ENCODE results near the gene MED15. TPM values are rescaled to one million over a fixed set of nuclear protein-coding genes. Genes with fewer than 3 reads are reported as not detected.

Gene MED15
- total RNA-seq, 4 donors from 2014 or later = 16.5 to 110 (median 38.6) TPM

DNA sequence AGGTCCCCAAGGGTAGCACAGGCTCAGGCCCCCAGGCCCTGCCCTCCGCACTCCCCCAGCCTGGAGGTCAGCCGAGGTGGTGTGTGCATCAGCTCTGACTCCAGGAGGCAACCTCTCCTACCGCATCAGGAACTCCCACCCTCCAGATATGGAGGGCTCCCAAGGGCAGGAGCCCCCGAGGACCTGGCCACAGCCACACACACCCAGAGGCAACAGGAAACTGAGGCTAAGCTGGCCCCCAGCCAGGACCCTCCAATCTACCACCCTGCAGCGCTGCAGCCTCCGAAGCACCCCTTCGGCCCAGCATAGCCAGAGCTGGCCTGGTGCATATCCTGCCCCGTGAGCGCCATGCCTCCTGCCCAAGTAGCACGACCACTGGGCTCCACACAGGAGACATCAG, 104.0 kb downstream of the MED15 start:
- no peak for DNase-seq
- Histone ChIP-seq H3K4me3 (no peak overlapping the region), H3K9me3 (no peaks in the 10 kb centered on the region), H3K4me1 (no peaks in the 10 kb centered on the region), H3K27me3 (no peaks in the 10 kb centered on the region), H3K36me3 (no peaks in the 10 kb centered on the region), H3K27ac (no peak overlapping the region)
- intact Hi-C loops (cut with DNase I; ENCODE audit: low total_unique reads) = no loop called here
- no peak for TF ChIP-seq POLR2A (IDR thresholded peaks at IDR 0.05)
- TF ChIP-seq, protein P1, sequence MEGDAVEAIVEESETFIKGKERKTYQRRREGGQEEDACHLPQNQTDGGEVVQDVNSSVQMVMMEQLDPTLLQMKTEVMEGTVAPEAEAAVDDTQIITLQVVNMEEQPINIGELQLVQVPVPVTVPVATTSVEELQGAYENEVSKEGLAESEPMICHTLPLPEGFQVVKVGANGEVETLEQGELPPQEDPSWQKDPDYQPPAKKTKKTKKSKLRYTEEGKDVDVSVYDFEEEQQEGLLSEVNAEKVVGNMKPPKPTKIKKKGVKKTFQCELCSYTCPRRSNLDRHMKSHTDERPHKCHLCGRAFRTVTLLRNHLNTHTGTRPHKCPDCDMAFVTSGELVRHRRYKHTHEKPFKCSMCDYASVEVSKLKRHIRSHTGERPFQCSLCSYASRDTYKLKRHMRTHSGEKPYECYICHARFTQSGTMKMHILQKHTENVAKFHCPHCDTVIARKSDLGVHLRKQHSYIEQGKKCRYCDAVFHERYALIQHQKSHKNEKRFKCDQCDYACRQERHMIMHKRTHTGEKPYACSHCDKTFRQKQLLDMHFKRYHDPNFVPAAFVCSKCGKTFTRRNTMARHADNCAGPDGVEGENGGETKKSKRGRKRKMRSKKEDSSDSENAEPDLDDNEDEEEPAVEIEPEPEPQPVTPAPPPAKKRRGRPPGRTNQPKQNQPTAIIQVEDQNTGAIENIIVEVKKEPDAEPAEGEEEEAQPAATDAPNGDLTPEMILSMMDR (IDR thresholded peaks at IDR 0.05) = no peak

GRCh38 chr22:20613301-20613700, 105.9 kb downstream of the MED15 start:
- H3K36me3 ChIP-seq = no peaks in the 10 kb centered on the region
- no peaks in the 10 kb centered on the region for H3K4me1 ChIP-seq
- no peak for TF ChIP-seq POLR2A (IDR thresholded peaks at IDR 0.05)
- TF ChIP-seq, protein P1 (IDR thresholded peaks at IDR 0.05) = no peak
- no peak for DNase-seq
- H3K9me3 ChIP-seq = no peaks in the 10 kb centered on the region
- intact Hi-C loops (cut with DNase I; ENCODE audit: low total_unique reads) = no loop called here
- no peak overlapping the region for H3K27ac ChIP-seq
- H3K27me3 ChIP-seq = no peaks in the 10 kb centered on the region
- H3K4me3 ChIP-seq = no peak overlapping the region

DNA sequence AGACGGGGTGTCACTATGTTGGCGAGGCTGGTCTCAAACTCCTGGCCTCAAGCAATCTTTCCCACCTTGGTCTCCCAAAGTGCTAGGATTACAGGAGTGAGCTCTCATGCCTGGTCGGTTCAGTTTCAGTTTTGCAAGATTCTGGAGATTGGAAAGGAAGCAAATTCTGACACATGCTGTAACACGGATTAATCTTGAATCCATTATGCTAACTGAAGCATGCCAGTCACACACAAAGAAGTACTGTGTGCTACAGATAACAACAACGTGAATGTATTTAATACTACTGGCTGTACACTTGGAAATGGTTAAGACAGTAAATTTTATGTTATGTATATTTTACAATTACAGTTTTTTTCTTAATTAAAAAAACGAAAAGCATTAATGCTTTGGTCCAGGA, 107.6 kb downstream of the MED15 start:
- no peak for DNase-seq
- intact Hi-C loops (cut with DNase I; ENCODE audit: low total_unique reads) = no loop called here
- TF ChIP-seq, protein P1 (IDR thresholded peaks at IDR 0.05) = no peak
- no peak for TF ChIP-seq POLR2A (IDR thresholded peaks at IDR 0.05)
- no peaks in the 10 kb centered on the region for H3K4me1 ChIP-seq
- H3K9me3 ChIP-seq = no peaks in the 10 kb centered on the region
- no peaks in the 10 kb centered on the region for H3K27me3 ChIP-seq
- H3K4me3 ChIP-seq = no peak overlapping the region
- H3K27ac ChIP-seq = no peak overlapping the region
- H3K36me3 ChIP-seq = no peaks in the 10 kb centered on the region

GRCh38 chr22:20615533-20616450, 108.4 kb downstream of the MED15 start:
- DNase-seq = no peak
- no peaks in the 10 kb centered on the region for H3K9me3 ChIP-seq
- H3K27ac ChIP-seq = no peak overlapping the region
- H3K4me3 ChIP-seq = no peak overlapping the region
- H3K4me1 ChIP-seq = no peaks in the 10 kb centered on the region
- intact Hi-C loops (cut with DNase I; ENCODE audit: low total_unique reads) = no loop called here
- TF ChIP-seq, protein P1 (IDR thresholded peaks at IDR 0.05) = no peak
- no peak for TF ChIP-seq POLR2A (IDR thresholded peaks at IDR 0.05)
- no peaks in the 10 kb centered on the region for H3K27me3 ChIP-seq
- H3K36me3 ChIP-seq = no peaks in the 10 kb centered on the region

DNA sequence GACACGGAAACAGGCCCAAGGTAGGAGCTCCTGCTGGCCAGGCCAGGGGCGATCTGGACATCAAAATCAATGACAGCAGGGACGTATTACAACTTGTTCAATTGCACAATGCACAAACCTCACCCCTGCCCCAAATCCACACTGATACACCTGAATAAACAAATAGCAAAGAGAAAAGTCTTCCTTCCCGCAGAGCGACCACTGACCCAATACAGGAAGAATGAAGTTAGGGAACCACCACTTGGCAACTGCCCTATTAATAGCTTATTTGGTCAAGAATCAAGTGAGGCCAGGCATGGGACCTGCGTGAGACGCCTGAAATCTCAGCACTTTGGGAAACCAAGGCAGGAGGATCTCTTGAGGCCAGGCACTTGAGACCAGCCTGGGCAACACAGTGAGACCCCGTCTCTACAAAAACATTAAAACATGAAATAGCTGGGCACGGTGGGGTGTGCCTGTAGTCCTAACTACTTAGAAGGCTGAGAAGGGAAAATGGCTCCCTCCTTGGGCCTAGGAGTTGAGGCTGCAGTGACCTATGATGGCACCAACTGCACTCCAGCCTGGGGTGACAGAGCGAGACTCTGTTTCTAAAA, 109.1 kb downstream of the MED15 start:
- no peaks in the 10 kb centered on the region for H3K36me3 ChIP-seq
- H3K9me3 ChIP-seq = no peaks in the 10 kb centered on the region
- no peak for DNase-seq
- TF ChIP-seq POLR2A (IDR thresholded peaks at IDR 0.05) = no peak
- TF ChIP-seq, protein P1 (IDR thresholded peaks at IDR 0.05) = no peak
- no peak overlapping the region for H3K4me3 ChIP-seq
- intact Hi-C loops (cut with DNase I; ENCODE audit: low total_unique reads) = no loop called here
- H3K27me3 ChIP-seq = no peaks in the 10 kb centered on the region
- H3K27ac ChIP-seq = no peak overlapping the region
- H3K4me1 ChIP-seq = no peaks in the 10 kb centered on the region

All from uterus (tissue), 4 donors.